ENCODE measurements around the gene NCOR2.

The NCOR2 gene

DNA sequence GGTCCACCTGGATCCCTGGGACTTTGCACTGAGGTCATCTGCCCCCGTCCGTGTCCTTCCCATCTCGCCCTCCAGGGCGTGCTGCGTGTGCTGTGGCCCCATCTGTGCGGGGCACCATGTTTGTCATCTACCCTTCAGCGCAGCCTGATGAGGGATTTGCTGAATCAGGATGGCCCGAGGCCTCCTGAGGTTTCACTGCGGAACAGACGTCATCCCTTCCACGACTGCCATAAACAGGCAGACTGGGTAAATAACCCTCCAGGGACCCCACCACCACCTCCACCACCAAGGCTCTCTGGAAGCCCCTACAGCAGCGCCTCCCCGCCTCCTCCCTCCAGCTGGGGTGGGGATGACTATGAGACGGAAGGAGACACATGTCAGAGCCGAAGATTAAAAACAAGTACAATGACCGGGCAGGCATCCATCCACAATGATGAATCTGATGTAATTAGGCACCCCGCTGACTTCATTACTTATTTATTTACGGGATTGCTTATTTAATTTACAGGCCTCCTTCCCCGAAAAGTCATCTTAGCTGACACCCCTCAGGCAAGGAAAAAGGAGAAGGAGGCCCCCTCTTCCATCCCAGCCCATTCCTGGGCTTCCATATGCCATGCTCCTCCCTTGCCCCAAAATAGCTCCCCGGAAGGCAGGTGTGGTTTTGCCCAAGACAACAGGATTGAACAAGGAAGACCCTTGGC is 39.4 kb downstream of the NCOR2 start:
- no peak for DNase-seq

DNA sequence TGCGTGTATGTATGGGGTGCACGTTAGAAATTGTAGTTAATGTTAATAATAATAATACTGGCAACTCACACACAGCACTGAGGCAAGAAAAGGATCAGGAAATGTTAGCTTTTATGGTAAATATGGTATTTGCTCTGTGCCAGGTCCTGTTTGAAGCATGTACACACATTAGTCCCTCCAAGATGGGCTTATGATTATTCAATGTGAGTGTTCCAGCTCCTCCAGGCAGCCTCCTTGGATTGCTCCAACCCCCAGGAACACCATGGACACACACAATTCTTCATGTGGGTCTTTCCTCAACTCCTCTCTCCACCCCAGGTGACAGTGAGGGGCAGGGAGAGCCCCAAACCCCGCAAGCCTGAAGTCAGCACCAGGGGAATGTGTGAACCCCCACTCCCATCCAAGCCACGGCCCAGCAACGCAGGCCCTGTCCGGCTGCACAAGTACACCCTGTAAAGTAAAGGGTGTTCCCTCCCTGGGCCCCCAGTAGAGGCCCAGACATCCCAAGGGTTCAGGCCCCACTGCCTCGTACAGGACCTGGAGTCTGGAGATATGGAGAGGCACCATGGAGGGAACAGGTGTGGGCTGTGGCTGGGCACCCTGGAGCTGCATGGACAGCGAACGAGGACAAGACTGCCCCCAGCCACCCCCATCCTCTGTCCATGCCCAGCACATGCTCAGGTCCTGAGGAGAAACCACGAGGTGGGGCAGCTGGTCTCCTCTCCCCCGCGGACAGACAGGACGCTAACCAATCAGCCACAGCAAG is 41.3 kb downstream of the NCOR2 start:
- no peak for DNase-seq

GRCh38 chr12:124525455-124525854 is 42.0 kb downstream of the NCOR2 start:
- DNase-seq: no peak

GRCh38 chr12:124524231-124524925 is 43.0 kb downstream of the NCOR2 start:
- DNase-seq: no peak

DNA sequence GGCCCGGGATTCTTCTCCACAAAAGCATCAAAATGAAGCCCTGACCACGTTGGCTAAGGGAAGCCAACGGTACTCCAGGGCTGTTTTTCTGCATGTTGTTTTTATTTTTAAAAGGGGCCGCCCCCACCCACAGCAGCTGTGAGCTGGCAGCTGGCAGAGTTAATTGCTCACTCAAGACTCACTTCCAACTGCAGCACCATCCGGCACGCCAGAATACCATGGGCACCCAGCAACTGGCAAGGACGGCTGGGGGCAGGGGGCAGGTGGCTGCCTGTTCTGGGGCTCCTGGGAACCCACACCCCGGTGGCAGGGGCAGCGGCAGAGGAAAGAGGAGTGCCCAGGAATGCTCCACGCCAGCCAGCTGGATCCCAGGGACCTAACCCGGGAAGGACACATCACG is 44.3 kb downstream of the NCOR2 start:
- no peak for DNase-seq

DNA sequence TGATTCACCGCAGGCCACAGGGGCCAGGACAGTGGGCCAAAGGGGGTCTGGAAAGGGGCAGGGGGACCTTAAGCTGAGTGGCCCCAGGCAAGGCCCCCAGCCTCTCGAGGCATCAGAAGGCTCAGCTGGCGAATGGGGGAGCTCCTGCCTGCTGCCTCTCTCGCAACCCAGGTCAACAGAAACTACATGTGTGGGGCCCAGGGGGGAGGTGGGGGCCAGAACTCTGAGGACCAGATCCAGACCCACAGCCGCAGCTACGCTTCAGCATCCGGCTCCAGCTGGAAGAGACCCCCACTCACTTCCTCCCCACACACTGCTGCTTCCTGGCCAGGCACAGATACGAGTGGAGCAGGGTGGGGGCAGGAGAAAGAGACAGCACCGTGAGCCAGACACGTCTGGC is 46.5 kb downstream of the NCOR2 start:
- DNase-seq: no peak

DNA sequence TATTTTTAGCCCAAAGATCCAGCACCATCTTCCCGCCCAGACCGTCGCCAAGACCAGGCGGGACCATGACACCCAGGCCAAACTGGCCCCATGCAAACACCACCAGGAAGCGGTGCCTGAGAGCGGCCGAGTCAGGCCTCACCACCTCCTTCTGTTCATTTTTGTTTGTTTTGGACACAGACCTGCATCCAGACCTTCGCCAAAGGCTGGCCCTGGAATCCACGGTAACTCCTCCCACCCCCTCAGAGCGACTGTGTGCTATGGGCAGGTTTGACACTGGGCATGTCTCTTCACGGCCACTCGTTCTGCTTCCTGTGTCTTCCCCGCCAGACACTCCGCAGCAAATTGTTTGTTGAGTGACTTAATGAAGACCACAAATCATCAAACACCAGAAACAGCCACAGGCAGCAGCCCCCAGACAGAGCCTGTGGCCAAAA is 47.1 kb downstream of the NCOR2 start:
- no peak for DNase-seq

- DNase-seq: no peak
Measured at GRCh38 chr12:124519746-124520145, 47.7 kb downstream of the NCOR2 start.

GRCh38 chr12:124518051-124518932 is 49.1 kb downstream of the NCOR2 start:
- DNase-seq: peak; percentile 92
